ENCODE data around the gene TMX2. TPM values are rescaled to one million over a fixed set of nuclear protein-coding genes. Genes with fewer than 3 reads are reported as not detected.

Gene TMX2
- total RNA-seq, 4 donors from 2014 or later = 23.3 to 62.1 (median 49.8) TPM

DNA sequence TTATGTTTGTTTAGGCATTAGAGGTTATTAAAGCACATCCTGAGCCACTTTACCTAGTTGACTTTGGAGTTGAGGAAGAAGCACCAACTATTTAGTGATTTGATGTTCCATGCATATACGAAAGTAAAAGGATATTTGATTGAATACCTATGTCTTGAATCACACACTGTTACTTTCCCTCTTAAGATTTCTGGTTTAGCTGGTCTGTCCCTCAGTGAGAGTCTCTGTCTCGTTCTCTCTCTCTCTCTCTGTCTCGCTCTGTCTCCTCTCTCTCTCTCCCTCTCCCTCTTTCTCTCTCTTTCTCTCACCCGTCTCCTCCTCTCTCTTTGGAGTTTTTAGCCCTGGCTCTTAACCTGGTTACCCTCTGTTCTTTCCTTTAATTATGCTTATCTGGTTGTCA lies 60.2 kb downstream of the TMX2 start:
- no peak for TF ChIP-seq CTCF (IDR thresholded peaks at IDR 0.05)
- no peak for TF ChIP-seq POLR2A (IDR thresholded peaks at IDR 0.05)
- Histone ChIP-seq H3K36me3 (no peaks in the 10 kb centered on the region), H3K27ac (no peak overlapping the region), H3K4me3 (no peak overlapping the region), H3K9me3 (no peaks in the 10 kb centered on the region), H3K27me3 (no peaks in the 10 kb centered on the region), H3K4me1 (peaks cover 22 to 24% of the 10 kb centered on the region in 2 donors)
- intact Hi-C loops (cut with DNase I; ENCODE audit: low total_unique reads) = no loop called here
- DNase-seq = no peak

- Histone ChIP-seq H3K4me3 (no peak overlapping the region), H3K27ac (no peak overlapping the region), H3K9me3 (no peaks in the 10 kb centered on the region), H3K36me3 (no peaks in the 10 kb centered on the region), H3K27me3 (no peaks in the 10 kb centered on the region), H3K4me1 (peaks cover 26 to 29% of the 10 kb centered on the region in 2 donors)
- intact Hi-C loops (cut with DNase I; ENCODE audit: low total_unique reads) = no loop called here
- no peak for DNase-seq
- no peak for TF ChIP-seq CTCF (IDR thresholded peaks at IDR 0.05)
- TF ChIP-seq POLR2A (IDR thresholded peaks at IDR 0.05) = no peak
Observed at GRCh38 chr11:57773026-57773598, 60.7 kb downstream of the TMX2 start.

DNA sequence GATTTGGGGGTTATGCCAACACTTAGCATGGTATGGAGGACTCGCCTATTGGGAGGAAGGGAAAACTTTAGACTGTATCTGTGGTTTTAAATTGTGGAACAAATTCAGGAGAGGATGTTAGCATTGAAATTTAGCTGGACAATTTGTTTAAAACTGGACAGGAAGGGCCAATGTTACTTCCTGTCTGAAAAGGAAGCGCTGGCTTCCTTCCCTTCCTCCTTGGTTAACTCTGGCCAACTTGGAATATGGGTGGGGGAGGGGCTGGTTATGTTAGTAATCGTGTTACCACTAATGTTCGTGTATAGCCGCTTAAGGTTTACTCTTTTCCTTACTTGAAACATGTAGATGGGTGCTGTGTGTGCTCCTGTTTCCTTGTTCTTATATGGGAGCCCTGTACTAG lies 63.1 kb downstream of the TMX2 start:
- peak in 1 of 2 donors; percentile 45 for DNase-seq
- no peak for TF ChIP-seq POLR2A (IDR thresholded peaks at IDR 0.05)
- no peak for TF ChIP-seq CTCF (IDR thresholded peaks at IDR 0.05)
- Histone ChIP-seq H3K27me3 (no peaks in the 10 kb centered on the region), H3K27ac (peak overlapping the region; percentile 78 to 94), H3K36me3 (no peaks in the 10 kb centered on the region), H3K4me1 (peaks cover 26 to 31% of the 10 kb centered on the region in 2 donors), H3K9me3 (no peaks in the 10 kb centered on the region), H3K4me3 (no peak overlapping the region)
- intact Hi-C loops (cut with DNase I; ENCODE audit: low total_unique reads) = no loop called here

DNA sequence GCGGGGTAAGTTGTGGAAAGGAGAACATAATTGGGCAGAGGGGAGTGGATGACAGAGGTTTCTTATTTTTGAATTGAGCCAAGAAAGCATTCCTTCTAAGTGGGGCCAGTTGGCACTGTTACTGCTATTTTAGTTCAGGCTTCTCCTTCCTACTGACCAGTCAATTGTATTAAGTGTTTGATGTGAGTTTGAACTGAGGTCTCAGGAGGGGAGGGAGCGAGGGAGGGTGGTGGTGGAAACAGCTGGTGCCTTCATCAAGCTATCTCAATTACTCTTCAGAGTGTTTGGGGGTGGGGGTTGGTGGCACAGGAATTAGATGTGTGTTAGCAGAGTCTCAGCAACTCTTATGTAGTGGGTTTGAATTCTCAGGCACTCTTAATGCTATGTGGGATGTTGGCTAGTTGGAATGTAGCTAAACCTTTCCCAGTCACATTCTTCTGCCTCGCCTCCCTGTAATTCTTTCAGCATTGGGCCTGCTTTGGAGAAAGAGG lies 63.7 kb downstream of the TMX2 start:
- no peak for DNase-seq
- H3K27ac ChIP-seq = peak overlapping the region; percentile 78 to 94
- H3K4me1 ChIP-seq = peaks cover 30 to 33% of the 10 kb centered on the region in 2 donors
- H3K36me3 ChIP-seq = no peaks in the 10 kb centered on the region
- no peaks in the 10 kb centered on the region for H3K27me3 ChIP-seq
- intact Hi-C loops (cut with DNase I; ENCODE audit: low total_unique reads) = no loop called here
- no peak overlapping the region for H3K4me3 ChIP-seq
- no peak for TF ChIP-seq POLR2A (IDR thresholded peaks at IDR 0.05)
- no peak for TF ChIP-seq CTCF (IDR thresholded peaks at IDR 0.05)
- no peaks in the 10 kb centered on the region for H3K9me3 ChIP-seq

GRCh38 chr11:57776577-57777210 lies 64.3 kb downstream of the TMX2 start:
- H3K27me3 ChIP-seq = no peaks in the 10 kb centered on the region
- H3K4me3 ChIP-seq = no peak overlapping the region
- no peaks in the 10 kb centered on the region for H3K36me3 ChIP-seq
- DNase-seq = no peak
- peaks cover 36 to 39% of the 10 kb centered on the region in 2 donors for H3K4me1 ChIP-seq
- no peak for TF ChIP-seq POLR2A (IDR thresholded peaks at IDR 0.05)
- TF ChIP-seq CTCF (IDR thresholded peaks at IDR 0.05) = no peak
- no peaks in the 10 kb centered on the region for H3K9me3 ChIP-seq
- intact Hi-C loops (cut with DNase I; ENCODE audit: low total_unique reads) = no loop called here
- peak overlapping the region; percentile 78 to 94 for H3K27ac ChIP-seq
